Measurements from ENCODE around the gene FAF2.

DNA sequence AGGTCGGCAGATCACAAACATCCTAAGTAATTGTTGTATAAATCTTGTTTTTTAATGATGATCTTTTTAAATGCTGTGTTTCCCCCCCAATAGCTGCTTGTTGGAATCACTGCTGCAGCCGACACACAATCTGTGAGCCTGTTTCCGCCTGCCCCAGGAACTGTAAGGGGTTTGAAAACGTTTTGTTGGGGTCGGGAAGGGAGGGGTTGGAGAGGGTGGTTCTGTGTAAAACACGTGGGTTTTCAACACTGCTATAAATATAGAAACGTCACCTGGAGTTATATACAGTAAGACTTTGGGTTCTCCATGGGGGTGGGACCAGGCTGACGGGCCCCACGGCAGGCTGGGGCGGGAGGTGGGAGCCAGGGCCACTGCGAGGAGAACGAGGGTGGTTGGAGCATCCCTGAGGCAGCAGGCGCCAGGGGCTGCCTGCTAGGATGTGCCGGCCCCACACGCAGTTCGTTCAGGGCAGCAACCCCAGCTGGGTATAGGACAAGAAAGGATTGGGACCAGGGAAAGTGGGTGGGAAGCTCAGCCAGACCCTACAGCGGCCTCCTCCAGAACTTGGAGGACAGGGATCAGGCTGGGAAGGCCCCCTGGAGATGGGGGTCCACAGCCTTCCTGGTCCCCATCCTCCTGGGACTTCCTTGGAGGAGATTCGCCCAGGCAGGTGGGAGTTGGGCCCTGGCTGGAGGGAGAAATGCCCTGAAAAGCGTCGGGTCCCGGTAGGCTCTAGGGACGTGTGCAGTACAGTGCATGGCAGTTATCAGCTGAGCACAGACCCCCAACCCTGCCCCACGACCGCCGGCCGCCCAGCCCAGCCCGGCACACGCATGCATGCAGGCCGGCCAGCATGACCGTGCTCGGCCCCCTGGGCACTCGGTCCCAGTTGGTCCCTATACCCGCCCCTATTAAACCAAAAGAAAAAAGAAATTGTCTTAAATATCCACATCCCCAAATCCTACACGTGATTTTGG lies 79.3 kb downstream of the FAF2 start:
- TF ChIP-seq CTCF (IDR thresholded peaks at IDR 0.05): no peak
- TF ChIP-seq EZH2 (IDR thresholded peaks at IDR 0.05): no peak

Data from neural progenitor cell (in vitro differentiated cells).